ENCODE measurements around the gene CSNK2A1. TPM values are rescaled to one million over a fixed set of nuclear protein-coding genes. Genes with fewer than 3 reads are reported as not detected.

The CSNK2A1 gene
- total and polyA plus RNA-seq, 2 of the 8 experiments (the other 6 are each of a cell fraction or from before 2014, with no cell fraction given) = 117 to 260 TPM

- TF ChIP-seq CTCF (IDR thresholded peaks at IDR 0.05; ENCODE audit: control extremely low read depth in 1 of 3, insufficient read depth in 1 of 3, low read depth in 1 of 3, low read length in 3 of 3) (no peak), TAF1 (IDR thresholded peaks at IDR 0.05; ENCODE audit: low read depth, low read length) (no peak), BCL11A (IDR thresholded peaks at IDR 0.05; ENCODE audit: low read depth in 2 of 2, low read length in 2 of 2) (no peak), EP300 (IDR thresholded peaks at IDR 0.05; ENCODE audit: borderline replicate concordance in 1 of 2, low read depth in 2 of 2, low read length in 2 of 2) (no peak), USF2 (IDR thresholded peaks at IDR 0.05; ENCODE audit: low read length) (peak; percentile 81), SUZ12 (IDR thresholded peaks at IDR 0.05; ENCODE audit: low read length) (no peak), PHF8 (conservative IDR thresholded peaks at IDR 0.05; ENCODE audit: low read depth, low read length) (no peak), JUND (IDR thresholded peaks at IDR 0.05; ENCODE audit: low read length) (no peak), ATF3 (IDR thresholded peaks at IDR 0.05; ENCODE audit: insufficient read depth, low read depth, low read length) (peak; percentile 60; the same call in 1 of the 2 replicates), SIRT6 (IDR thresholded peaks at IDR 0.05; ENCODE audit: low read length) (no peak), SRF (IDR thresholded peaks at IDR 0.05; ENCODE audit: low read depth, low read length) (no peak), KDM5A (IDR thresholded peaks at IDR 0.05; ENCODE audit: low read length) (no peak), FOSL1 (IDR thresholded peaks at IDR 0.05; ENCODE audit: insufficient read depth, low read depth, low read length) (no peak), GABPA (IDR thresholded peaks at IDR 0.05; ENCODE audit: borderline replicate concordance, insufficient read depth, low read length) (no peak), POLR2AphosphoS5 (IDR thresholded peaks at IDR 0.05; ENCODE audit: low read depth, low read length) (no peak), E2F6 (IDR thresholded peaks at IDR 0.05) (no peak), YY1 (IDR thresholded peaks at IDR 0.05; ENCODE audit: low read depth, low read length) (no peak), MAFK (IDR thresholded peaks at IDR 0.05; ENCODE audit: low read depth, low read length) (0 out of 2 replicates have a peak, but pooled peaks have one; percentile 26), GTF2F1 (IDR thresholded peaks at IDR 0.05; ENCODE audit: borderline replicate concordance, low read depth, low read length) (no peak)
Measured at GRCh38 chr20:584161-584970, 40.8 kb upstream of the CSNK2A1 start (continued).

All from H1 (cell line).